Renal pelvis (tissue), 12 donors: ENCODE data around the gene RAB34. TPM values are rescaled to one million over a fixed set of nuclear protein-coding genes. Genes with fewer than 3 reads are reported as not detected.
A peak's percentile ranks its signal among the peaks of the same experiment; 100 is the strongest.

Source experiments
- DNase-seq: peaks from one replicate; pipeline ENCODE4 v3.0.0-alpha.2; 2013
- long read RNA-seq, 16 experiments: transcript quantifications; one replicate each; lab custom pipeline, GENCODE V29; 2026
- polyA plus RNA-seq, 3 donors: library from polyadenylated mRNA; unstranded; fragments of 120-200 nt; gene quantifications; one replicate each; pipeline ENCODE4 v1.2.1, GENCODE V29; 2013; ENCODE audit not compliant: insufficient read length in 3 of 3

Gene RAB34, protein sequence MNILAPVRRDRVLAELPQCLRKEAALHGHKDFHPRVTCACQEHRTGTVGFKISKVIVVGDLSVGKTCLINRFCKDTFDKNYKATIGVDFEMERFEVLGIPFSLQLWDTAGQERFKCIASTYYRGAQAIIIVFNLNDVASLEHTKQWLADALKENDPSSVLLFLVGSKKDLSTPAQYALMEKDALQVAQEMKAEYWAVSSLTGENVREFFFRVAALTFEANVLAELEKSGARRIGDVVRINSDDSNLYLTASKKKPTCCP
- polyA plus RNA-seq = 100 to 1,000 TPM; 155 to 193 (median 178) TPM
- long read RNA-seq, donor 1, transcript RAB34-203 (10 exons, 1,597 nt) = minor isoform, 6 of 4,910 reads
- long read RNA-seq, donor 1, transcript RAB34-201 (11 exons, 1,592 nt) = minor isoform, 8 of 4,910 reads
- long read RNA-seq, donor 1, transcript RAB34-204 (10 exons, 1,766 nt) = major isoform, 28 of 4,910 reads
- long read RNA-seq, donor 1, partial matches to known transcripts = 4,647 of 4,910 reads
- long read RNA-seq, donor 1, other reads (novel, unspliced or antisense) = 216 of 4,910 reads
- long read RNA-seq, donor 2, transcript RAB34-201 (11 exons, 1,592 nt) = minor isoform, 9 of 136 reads
- long read RNA-seq, donor 2, transcript RAB34-204 (10 exons, 1,766 nt) = major isoform, 27 of 136 reads
- long read RNA-seq, donor 2, transcript RAB34-203 (10 exons, 1,597 nt) = minor isoform, 5 of 136 reads
- long read RNA-seq, donor 2, partial matches to known transcripts = 88 of 136 reads
- long read RNA-seq, donor 2, other reads (novel, unspliced or antisense) = 0 of 136 reads
- long read RNA-seq, donor 3, transcript RAB34-201 (11 exons, 1,592 nt) = minor isoform, 11 of 122 reads
- long read RNA-seq, donor 3, transcript RAB34-204 (10 exons, 1,766 nt) = major isoform, 26 of 122 reads
- long read RNA-seq, donor 3, transcript RAB34-203 (10 exons, 1,597 nt) = minor isoform, 5 of 122 reads
- long read RNA-seq, donor 3, partial matches to known transcripts = 76 of 122 reads
- long read RNA-seq, donor 3, other reads (novel, unspliced or antisense) = 0 of 122 reads
- long read RNA-seq, donor 4, transcript RAB34-204 (10 exons, 1,766 nt) = major isoform, 23 of 3,964 reads
- long read RNA-seq, donor 4, transcript RAB34-203 (10 exons, 1,597 nt) = minor isoform, 5 of 3,964 reads
- long read RNA-seq, donor 4, partial matches to known transcripts = 3,748 of 3,964 reads
- long read RNA-seq, donor 4, other reads (novel, unspliced or antisense) = 182 of 3,964 reads
- long read RNA-seq, donor 5, transcript RAB34-204 (10 exons, 1,766 nt) = major isoform, 17 of 42 reads
- long read RNA-seq, donor 5, partial matches to known transcripts = 21 of 42 reads
- long read RNA-seq, donor 5, other reads (novel, unspliced or antisense) = 0 of 42 reads
- long read RNA-seq, donor 6, transcript RAB34-203 (10 exons, 1,597 nt) = minor isoform, 5 of 110 reads
- long read RNA-seq, donor 6, transcript RAB34-204 (10 exons, 1,766 nt) = major isoform, 15 of 110 reads
- long read RNA-seq, donor 6, partial matches to known transcripts = 83 of 110 reads
- long read RNA-seq, donor 6, other reads (novel, unspliced or antisense) = 0 of 110 reads
- long read RNA-seq, donor 7, transcript RAB34-204 (10 exons, 1,766 nt) = major isoform, 35 of 3,893 reads
- long read RNA-seq, donor 7, transcript RAB34-203 (10 exons, 1,597 nt) = minor isoform, 13 of 3,893 reads
- long read RNA-seq, donor 7, partial matches to known transcripts = 1,632 of 3,893 reads
- long read RNA-seq, donor 7, other reads (novel, unspliced or antisense) = 2,204 of 3,893 reads
- long read RNA-seq, donor 8, transcript RAB34-204 (10 exons, 1,766 nt) = major isoform, 14 of 1,350 reads
- long read RNA-seq, donor 8, partial matches to known transcripts = 394 of 1,350 reads
- long read RNA-seq, donor 8, other reads (novel, unspliced or antisense) = 937 of 1,350 reads
- long read RNA-seq, donor 9, transcript RAB34-204 (10 exons, 1,766 nt) = major isoform, 37 of 4,375 reads
- long read RNA-seq, donor 9, transcript RAB34-210 (11 exons, 863 nt) = minor isoform, 6 of 4,375 reads
- long read RNA-seq, donor 9, partial matches to known transcripts = 487 of 4,375 reads
- long read RNA-seq, donor 9, other reads (novel, unspliced or antisense) = 3,835 of 4,375 reads
- long read RNA-seq, donor 10, transcript RAB34-203 (10 exons, 1,597 nt) = minor isoform, 6 of 131 reads
- long read RNA-seq, donor 10, transcript RAB34-204 (10 exons, 1,766 nt) = major isoform, 27 of 131 reads
- long read RNA-seq, donor 10, partial matches to known transcripts = 91 of 131 reads
- long read RNA-seq, donor 10, other reads (novel, unspliced or antisense) = 0 of 131 reads
- long read RNA-seq, donor 11, transcript RAB34-203 (10 exons, 1,597 nt) = minor isoform, 5 of 71 reads
- long read RNA-seq, donor 11, transcript RAB34-204 (10 exons, 1,766 nt) = major isoform, 14 of 71 reads
- long read RNA-seq, donor 11, partial matches to known transcripts = 42 of 71 reads
- long read RNA-seq, donor 11, other reads (novel, unspliced or antisense) = 5 of 71 reads
- long read RNA-seq, donor 12, transcript RAB34-210 (11 exons, 863 nt) = minor isoform, 5 of 214 reads
- long read RNA-seq, donor 12, transcript RAB34-204 (10 exons, 1,766 nt) = major isoform, 53 of 214 reads
- long read RNA-seq, donor 12, transcript RAB34-203 (10 exons, 1,597 nt) = minor isoform, 11 of 214 reads
- long read RNA-seq, donor 12, partial matches to known transcripts = 138 of 214 reads
- long read RNA-seq, donor 12, other reads (novel, unspliced or antisense) = 0 of 214 reads
- long read RNA-seq, donor 13, transcript RAB34-204 (10 exons, 1,766 nt) = major isoform, 11 of 50 reads
- long read RNA-seq, donor 13, partial matches to known transcripts = 31 of 50 reads
- long read RNA-seq, donor 13, other reads (novel, unspliced or antisense) = 0 of 50 reads
- long read RNA-seq, donor 14 = 0 reads
- long read RNA-seq, donor 15 = 0 reads
- long read RNA-seq, donor 16, transcript RAB34-203 (10 exons, 1,597 nt) = minor isoform, 11 of 151 reads
- long read RNA-seq, donor 16, transcript RAB34-204 (10 exons, 1,766 nt) = major isoform, 39 of 151 reads
- long read RNA-seq, donor 16, partial matches to known transcripts = 93 of 151 reads
- long read RNA-seq, donor 16, other reads (novel, unspliced or antisense) = 0 of 151 reads

DNA sequence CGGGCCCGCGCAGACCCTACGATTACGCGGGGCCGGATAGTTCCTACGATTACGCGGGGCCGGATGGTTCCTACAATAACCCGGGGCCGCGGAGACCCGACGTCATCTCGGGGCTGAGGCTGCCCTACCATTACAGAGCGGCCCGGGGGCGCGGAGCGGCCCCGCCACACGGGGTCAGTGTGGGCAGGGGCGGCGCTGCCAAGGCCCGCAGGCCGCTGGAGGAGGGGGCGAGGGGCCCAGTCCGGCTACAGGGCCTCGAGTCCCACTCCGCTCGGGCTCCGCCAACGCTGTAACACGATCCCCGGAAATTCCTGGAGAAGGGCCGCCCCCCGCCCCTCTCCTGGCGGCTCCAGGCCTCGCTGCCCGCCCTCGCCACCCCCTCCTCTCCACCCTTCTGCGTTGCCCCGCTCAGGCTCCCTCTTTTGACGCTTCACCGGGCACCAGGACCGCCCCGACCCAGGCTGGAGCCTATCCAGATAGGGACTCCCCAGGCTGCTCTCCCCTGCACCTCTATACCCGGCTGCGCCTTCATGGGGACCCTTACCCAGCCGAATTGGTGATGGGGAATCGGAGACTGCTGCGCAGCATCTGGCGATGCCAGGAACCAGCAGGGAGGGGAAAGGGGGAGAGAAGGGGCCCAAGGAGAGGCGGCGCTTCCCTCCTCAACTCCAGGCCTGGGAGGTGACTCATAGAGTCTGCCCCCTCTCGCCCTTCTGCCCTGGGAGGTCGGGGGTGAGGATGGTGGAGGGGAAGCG lies at the start of gene RAB34:
TSS of gene RAB34 (minus strand) at position 291 of the 755 bp plus-strand sequence. CDS start 602 bp downstream, outside the sequence.
- DNase-seq = peak; percentile 95

DNA sequence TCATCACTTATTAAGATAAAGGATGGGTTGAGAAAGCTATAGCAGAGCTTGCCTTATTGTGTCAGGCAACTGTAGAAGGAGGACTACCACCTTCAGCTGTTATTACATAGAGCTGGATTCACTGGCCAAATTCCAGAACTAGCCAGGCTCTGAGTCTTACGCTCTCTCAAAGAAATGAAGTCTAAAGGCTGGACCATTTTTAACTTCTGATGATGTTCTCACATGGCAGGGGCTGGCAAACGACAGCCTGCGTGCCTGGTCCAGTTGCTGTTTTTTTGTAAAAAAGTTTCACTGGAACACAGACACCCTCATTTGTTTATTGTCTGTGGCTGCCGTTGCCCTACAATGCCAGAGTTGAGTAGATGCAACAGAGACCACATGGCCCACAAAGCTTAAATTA lies 47.4 kb upstream of the RAB34 start:
- no peak for DNase-seq

- DNase-seq = peak; percentile 59
Observed at GRCh38 chr17:28763804-28764266, 46.2 kb upstream of the RAB34 start.

DNA sequence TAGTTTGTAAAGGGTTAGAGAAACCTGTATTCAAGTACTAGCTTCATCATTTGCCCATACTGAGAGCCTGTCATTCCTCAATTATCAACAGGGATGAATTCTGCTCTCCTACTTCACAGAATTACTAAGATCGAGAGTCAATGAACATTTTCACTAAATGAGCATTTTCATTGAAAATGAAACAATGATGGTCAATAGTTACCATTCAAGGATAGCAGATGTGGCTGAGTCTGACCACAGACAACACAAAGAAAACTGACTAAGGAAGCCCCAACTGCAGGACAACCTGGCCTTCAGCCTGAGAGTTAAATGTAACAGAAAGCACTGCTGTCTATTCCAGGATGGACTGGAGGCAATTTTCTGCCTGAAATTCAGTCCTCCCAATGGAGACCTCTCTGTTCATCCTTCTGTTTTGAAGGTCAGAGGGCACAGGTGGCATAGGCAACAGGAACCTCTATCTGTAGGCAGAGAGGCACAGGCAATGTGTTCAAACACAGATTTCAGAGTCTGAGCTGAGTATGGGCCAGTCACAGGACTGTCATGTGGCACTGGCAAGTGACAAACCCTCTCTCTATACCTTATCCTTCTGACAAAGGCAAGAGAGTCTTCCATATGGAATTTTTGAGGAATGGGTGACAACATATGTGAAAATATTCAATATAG lies 45.6 kb upstream of the RAB34 start:
- no peak for DNase-seq

- DNase-seq = no peak
Observed at GRCh38 chr17:28760601-28761562, 43.2 kb upstream of the RAB34 start.

GRCh38 chr17:28759256-28759865 lies 41.7 kb upstream of the RAB34 start:
- no peak for DNase-seq

- no peak for DNase-seq
Observed at GRCh38 chr17:28758411-28759121, 40.9 kb upstream of the RAB34 start.

DNA sequence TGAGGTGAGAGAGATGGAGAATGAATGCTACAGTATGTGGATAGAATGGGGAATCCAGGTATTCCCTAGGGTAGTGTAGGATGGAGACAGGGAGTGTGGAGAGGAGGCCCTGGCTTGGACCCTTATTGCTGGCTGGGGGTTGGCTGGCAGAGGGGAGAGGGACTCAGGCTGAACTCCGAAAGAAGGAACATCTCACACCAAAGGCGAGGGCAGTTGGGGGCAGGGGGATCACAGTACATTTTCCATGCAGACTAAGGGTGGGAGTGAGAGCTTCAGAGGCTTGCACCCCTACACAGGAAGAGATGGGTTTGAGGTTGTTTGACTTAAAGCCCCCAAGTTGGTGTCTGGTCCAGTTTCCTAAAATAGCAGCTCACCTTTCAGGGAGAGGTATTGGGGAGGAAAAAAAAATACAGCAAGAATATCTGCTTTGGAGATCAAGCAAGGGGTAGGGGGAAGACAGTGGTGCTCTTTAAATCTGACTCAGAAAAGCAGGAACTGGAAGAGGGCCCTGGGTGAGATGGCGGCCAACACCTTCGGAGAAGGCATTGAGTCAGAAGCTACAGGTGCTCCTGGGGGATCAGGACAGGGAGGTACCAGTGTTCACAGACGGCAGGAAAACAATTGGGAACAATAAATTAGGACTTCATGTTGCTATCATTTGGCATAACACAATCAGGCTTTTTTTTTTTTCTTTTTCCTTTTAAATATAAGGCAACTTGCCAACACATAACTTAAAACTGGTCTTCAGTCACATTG lies 38.6 kb upstream of the RAB34 start:
- no peak for DNase-seq

DNA sequence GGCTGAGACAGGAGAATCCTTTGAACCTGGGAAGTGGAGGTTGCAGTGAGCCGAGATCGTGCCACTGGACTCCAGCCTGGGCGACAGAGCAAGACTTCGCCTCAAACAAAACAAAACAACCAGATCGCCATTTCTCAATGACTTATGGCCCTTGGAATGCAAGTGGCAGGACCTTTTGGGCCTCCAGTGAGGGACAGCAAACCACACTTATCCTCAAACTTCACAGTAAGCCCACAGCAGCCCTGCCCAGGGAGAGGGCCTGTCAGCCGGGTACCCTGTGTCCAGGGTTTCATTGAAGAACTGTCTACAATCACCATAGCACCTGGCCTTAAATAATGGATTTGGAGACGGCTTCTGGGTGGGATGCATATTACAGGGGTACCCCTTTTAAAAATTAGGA lies 37.8 kb upstream of the RAB34 start:
- no peak for DNase-seq

DNA sequence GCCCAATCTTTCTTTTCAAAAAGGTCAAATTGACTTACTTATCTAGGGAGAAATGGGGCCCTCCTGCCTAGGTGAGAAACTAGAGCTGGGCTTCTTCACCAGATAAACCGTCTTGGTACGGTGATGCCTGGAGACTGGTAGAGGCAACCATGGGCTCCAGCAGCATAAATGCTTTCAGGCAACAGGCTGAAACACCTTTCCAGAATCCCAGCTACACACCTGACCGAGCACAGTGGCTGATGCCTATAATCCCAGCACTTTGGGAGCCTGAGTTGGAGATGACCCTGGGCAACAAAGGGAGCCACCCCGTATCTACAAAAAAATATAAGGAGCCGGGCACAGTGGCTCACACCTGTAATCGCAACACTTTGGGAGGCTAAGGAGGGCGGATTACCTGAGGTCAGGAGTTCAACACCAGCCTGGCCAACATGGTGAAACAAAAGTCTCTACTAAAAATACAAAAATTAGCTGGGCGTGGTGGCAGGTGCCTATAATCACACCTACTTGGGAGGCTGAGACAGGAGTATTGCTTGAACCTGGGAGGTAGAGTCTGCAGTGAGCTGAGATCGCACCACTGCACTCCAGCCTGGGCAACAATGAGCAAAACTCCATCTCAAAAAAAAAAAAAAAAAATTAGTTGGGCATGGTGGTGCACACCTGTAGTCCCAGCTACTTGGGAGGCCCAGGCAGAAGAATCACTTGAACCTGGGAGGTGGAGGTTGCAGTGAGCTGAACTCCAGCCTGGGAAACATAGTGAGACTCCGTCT lies 34.1 kb upstream of the RAB34 start:
- DNase-seq = no peak

- peak; percentile 92 for DNase-seq
Observed at GRCh38 chr17:28750178-28751047, 32.7 kb upstream of the RAB34 start.
